Breast epithelium (tissue), 4 donors: ENCODE results near the gene MACROD2. TPM values are rescaled to one million over a fixed set of nuclear protein-coding genes. Genes with fewer than 3 reads are reported as not detected.

ENCODE experiments used
- DNase-seq, 2 donors: peaks; one replicate each; pipeline ENCODE4 v3.0.0-alpha.2; 2019; ENCODE audit warnings: low spot score in 2 of 2
- H3K27ac ChIP-seq, 2 donors: fragments of 200-600 bp; sonication (generic) in 1 of 2; one replicate each; pipeline ENCODE4 v1.5.1; 2016 to 2019; ENCODE audit warnings: mild to moderate bottlenecking in 1 of 2
- H3K27me3 ChIP-seq, 2 donors: fragments of 200-600 bp; sonication (generic) in 1 of 2; one replicate each; pipeline versions ENCODE4 v1.5.1 to v1.6.0; 2017 to 2019; ENCODE audit warnings: control low read depth in 1 of 2, mild to moderate bottlenecking in 1 of 2
- H3K36me3 ChIP-seq: fragments of 200-600 bp; one replicate; pipeline ENCODE4 v1.5.1; 2019
- H3K4me1 ChIP-seq, 2 donors: fragments of 200-600 bp; sonication (generic); one replicate each; pipeline ENCODE4 v1.5.1; 2016 to 2019; ENCODE audit warnings: control low read depth in 1 of 2
- H3K4me3 ChIP-seq, 3 donors: fragments of 200-600 bp; sonication (generic); 1 replicate in 2 of 3; 2 replicates in 1 of 3; pipeline ENCODE4 v1.5.1; 2016 to 2019; ENCODE audit warnings: mild to moderate bottlenecking in 3 of 3, moderate library complexity in 2 of 3
- H3K9me3 ChIP-seq, 2 donors: fragments of 200-600 bp; sonication (generic) in 1 of 2; one replicate each; pipeline ENCODE4 v1.5.1; 2016 to 2019; ENCODE audit warnings: control low read depth in 1 of 2
- POLR2A ChIP-seq: fragments of 450-650 bp; IDR thresholded peaks from one replicate; pipeline ENCODE4 v1.6.1; 2016; ENCODE audit warnings: antibody characterized with exemption, mild to moderate bottlenecking, moderate library complexity
- POLR2AphosphoS5 ChIP-seq, 3 donors: sonication (generic); formaldehyde crosslinking; IDR thresholded peaks; one replicate each; pipeline ENCODE4 v1.6.1; 2017; ENCODE audit warnings: antibody characterized with exemption in 3 of 3
- intact Hi-C: fragments of 100-400 bp; cut with DNase I; formaldehyde crosslinking; loops from one replicate; pipeline ENCODE4 v1.15.1; 2023; ENCODE audit warnings: low total_unique reads
- total RNA-seq, 3 donors: library from RNA; depleted of rRNA; stranded (reverse); fragments of >200 nt; gene quantifications; one replicate each; pipeline ENCODE4 v1.1.0, GENCODE V29; 2016
- TF ChIP-seq, protein P1 (sequence below), 3 donors: fragments of 450-650 bp; IDR thresholded peaks; one replicate each; pipeline ENCODE4 v1.5.1; 2016 to 2017; ENCODE audit warnings: antibody characterized with exemption in 3 of 3, mild to moderate bottlenecking in 3 of 3, moderate library complexity in 3 of 3

Gene MACROD2
- total RNA-seq, 3 donors from 2014 or later, result 6.7 to 26.8 (median 8.8) TPM

DNA sequence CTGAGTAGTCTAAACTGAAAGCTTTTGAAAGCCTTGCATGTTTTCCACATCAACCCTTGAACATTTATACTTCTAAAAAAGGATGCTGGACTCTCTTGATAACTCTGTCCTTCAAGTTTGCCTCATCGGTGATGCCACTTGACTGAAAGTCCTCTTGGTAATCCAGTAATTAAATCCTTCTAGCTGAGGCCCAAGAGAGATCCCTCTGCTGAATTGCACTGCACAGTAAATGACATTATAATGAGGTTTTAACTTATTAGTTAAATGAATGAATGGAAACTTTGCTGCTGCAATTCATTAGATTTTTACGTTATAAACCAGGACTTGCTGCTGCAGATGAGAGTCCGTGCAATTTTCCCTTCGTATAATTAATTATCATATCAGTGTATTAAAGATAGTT, 706.0 kb downstream of the MACROD2 start:
- DNase-seq, result no peak
- Histone ChIP-seq H3K9me3 (no peaks in the 10 kb centered on the region), H3K36me3 (no peaks in the 10 kb centered on the region), H3K27me3 (no peaks in the 10 kb centered on the region), H3K4me3 (no peak overlapping the region), H3K4me1 (no peaks in the 10 kb centered on the region), H3K27ac (no peak overlapping the region)
- intact Hi-C loops, result no loop called here
- no peak for TF ChIP-seq POLR2A
- TF ChIP-seq POLR2AphosphoS5 (IDR thresholded peaks at IDR 0.05), result no peak
- TF ChIP-seq, protein P1, sequence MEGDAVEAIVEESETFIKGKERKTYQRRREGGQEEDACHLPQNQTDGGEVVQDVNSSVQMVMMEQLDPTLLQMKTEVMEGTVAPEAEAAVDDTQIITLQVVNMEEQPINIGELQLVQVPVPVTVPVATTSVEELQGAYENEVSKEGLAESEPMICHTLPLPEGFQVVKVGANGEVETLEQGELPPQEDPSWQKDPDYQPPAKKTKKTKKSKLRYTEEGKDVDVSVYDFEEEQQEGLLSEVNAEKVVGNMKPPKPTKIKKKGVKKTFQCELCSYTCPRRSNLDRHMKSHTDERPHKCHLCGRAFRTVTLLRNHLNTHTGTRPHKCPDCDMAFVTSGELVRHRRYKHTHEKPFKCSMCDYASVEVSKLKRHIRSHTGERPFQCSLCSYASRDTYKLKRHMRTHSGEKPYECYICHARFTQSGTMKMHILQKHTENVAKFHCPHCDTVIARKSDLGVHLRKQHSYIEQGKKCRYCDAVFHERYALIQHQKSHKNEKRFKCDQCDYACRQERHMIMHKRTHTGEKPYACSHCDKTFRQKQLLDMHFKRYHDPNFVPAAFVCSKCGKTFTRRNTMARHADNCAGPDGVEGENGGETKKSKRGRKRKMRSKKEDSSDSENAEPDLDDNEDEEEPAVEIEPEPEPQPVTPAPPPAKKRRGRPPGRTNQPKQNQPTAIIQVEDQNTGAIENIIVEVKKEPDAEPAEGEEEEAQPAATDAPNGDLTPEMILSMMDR (IDR thresholded peaks at IDR 0.05), result no peak

DNA sequence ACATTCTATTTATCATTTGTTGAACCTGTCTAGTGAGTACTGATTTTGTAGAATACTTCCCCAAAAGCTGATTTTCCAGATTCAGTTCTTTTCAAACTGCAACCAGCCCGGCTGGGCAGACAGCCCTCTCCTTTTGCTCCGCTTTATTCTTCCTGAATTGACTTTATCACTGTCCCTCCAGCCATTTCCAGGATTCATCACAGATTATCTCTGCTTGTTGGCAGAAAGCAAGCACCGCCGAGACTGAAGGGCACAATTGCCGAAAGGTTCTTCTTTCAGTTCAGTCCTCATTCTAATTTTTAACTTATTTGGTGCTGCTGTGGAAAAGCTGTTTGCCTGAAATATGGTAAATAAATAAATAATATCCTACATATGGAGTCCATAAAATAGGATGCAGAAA, 711.2 kb downstream of the MACROD2 start:
- intact Hi-C loops, result no loop called here
- no peak for TF ChIP-seq POLR2AphosphoS5 (IDR thresholded peaks at IDR 0.05)
- TF ChIP-seq POLR2A, result no peak
- TF ChIP-seq, protein P1 (IDR thresholded peaks at IDR 0.05), result no peak
- Histone ChIP-seq H3K9me3 (no peaks in the 10 kb centered on the region), H3K4me1 (no peaks in the 10 kb centered on the region), H3K27me3 (no peaks in the 10 kb centered on the region), H3K4me3 (no peak overlapping the region), H3K27ac (no peak overlapping the region), H3K36me3 (no peaks in the 10 kb centered on the region)
- DNase-seq, result no peak

DNA sequence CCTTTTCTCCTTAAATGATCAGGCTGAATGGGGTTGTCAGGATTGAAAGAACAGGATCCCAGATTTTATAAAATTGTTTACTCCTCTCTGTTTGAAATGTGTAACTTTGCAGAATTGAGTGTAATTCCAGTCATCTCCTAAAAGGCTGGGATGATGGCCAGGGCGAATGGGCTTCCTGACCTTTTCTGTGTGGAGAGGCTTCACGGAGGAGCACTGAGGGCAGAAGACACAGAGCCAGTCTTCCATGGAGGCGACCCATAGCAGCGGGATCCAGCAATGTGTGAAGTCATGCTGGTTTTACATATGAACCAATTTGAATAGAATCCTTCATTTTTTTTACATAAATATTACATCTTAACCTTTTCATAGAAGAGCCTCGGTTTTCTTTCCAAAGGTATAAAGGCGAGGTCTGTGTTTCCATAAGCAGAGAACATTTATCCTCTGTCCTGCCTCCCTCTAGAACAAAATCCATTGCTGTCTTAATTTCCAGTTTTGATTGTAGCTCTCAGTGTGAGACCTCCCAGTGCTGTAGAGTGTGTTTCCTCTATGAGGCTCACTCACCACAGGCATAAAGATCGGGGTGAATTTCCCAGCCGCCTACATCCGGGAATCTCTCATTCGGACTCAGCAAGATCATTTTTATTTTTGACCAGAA, 711.8 kb downstream of the MACROD2 start:
- Histone ChIP-seq H3K27me3 (no peaks in the 10 kb centered on the region), H3K9me3 (no peaks in the 10 kb centered on the region), H3K27ac (no peak overlapping the region), H3K36me3 (no peaks in the 10 kb centered on the region), H3K4me3 (no peak overlapping the region), H3K4me1 (no peaks in the 10 kb centered on the region)
- intact Hi-C loops, result no loop called here
- DNase-seq, result no peak
- no peak for TF ChIP-seq POLR2AphosphoS5 (IDR thresholded peaks at IDR 0.05)
- TF ChIP-seq POLR2A, result no peak
- TF ChIP-seq, protein P1 (IDR thresholded peaks at IDR 0.05), result no peak

DNA sequence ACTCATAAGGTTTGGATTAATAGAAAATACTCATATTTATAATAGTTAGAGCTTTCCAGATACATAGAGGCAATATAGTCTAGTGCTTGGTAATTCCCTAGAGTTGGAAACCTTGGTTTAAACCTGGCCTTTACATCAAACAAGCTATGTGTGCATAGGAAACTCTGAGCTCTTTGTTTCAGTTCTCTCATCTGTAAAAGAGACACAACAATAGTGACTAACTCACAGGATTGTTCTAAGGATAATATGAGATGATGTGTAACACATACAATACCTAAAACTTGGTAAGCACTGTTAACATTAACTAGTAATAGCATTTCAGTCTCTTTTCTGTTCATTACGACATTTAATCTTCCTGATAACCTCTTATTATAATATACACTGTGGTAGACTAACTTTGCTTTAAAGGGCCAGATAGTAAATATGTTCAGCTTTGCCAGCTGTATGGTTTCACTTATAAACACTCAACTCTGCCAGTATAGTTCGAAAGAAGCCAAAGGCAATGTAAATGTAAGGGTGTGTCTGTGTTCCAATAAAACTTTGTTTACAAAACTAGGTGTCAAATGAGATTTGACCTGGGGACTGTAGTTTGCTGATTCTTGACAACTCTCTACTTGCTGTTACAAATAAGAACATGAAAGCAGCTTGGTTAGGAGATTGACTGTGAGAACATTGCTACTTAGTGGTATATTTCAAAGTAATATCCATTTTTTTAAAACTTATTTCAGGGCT, 712.7 kb downstream of the MACROD2 start:
- Histone ChIP-seq H3K36me3 (no peaks in the 10 kb centered on the region), H3K27ac (no peak overlapping the region), H3K4me3 (no peak overlapping the region), H3K27me3 (no peaks in the 10 kb centered on the region), H3K4me1 (no peaks in the 10 kb centered on the region), H3K9me3 (no peaks in the 10 kb centered on the region)
- no peak for DNase-seq
- TF ChIP-seq POLR2AphosphoS5 (IDR thresholded peaks at IDR 0.05), result no peak
- intact Hi-C loops, result no loop called here

DNA sequence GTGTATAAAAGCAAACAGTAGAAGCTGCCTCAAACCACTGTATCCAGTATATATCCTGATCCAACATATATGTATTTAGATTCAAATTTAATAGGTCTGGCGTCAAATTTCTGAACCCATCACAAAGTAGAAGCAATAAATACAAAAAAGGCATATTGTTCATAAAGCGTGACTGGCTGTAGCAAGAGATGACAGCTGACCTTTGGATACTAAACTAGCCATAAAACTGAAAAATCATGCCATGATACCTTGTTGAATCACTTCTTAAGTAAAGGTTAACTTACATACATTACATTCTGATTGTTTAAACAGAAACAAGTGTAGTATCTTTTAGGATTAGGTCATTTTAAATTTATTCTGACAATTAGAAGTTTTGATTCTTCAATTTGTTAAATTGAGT, 714.1 kb downstream of the MACROD2 start:
- H3K4me1 ChIP-seq, result no peaks in the 10 kb centered on the region
- no peaks in the 10 kb centered on the region for H3K36me3 ChIP-seq
- intact Hi-C loops, result no loop called here
- no peak overlapping the region for H3K27ac ChIP-seq
- no peak overlapping the region for H3K4me3 ChIP-seq
- H3K27me3 ChIP-seq, result no peaks in the 10 kb centered on the region
- no peaks in the 10 kb centered on the region for H3K9me3 ChIP-seq
- TF ChIP-seq, protein P1 (IDR thresholded peaks at IDR 0.05), result no peak
- TF ChIP-seq POLR2AphosphoS5 (IDR thresholded peaks at IDR 0.05), result no peak
- TF ChIP-seq POLR2A, result no peak
- no peak for DNase-seq
